ENCODE measurements around the gene TAF15. TPM values are rescaled to one million over a fixed set of nuclear protein-coding genes. Genes with fewer than 3 reads are reported as not detected.
A peak's percentile ranks its signal among the peaks of the same experiment; 100 is the strongest.

The TAF15 gene
- total and polyA plus RNA-seq, 2 experiments from 2014 or later = 9.2 to 27.5 TPM

GRCh38 chr17:35795007-35795870 is 14.0 kb upstream of the TAF15 start, which contains the start of gene MMP28:
TSS of gene MMP28 (minus strand) at chr17:35795641. CDS start at chr17:35795377, 264 bp downstream.
- Histone ChIP-seq H3K36me3 (ENCODE audit: low read depth) (no peaks in the 10 kb centered on the region), H3K79me2 (ENCODE audit: insufficient read depth) (no peaks in the 10 kb centered on the region), H3K4me2 (ENCODE audit: unreplicated experiment) (peak within 1 kb of the TSS; percentile 33), H2AFZ (peak within 1 kb of the TSS; percentile 41), H3K9ac (no peak within 1 kb of the TSS), H4K20me1 (ENCODE audit: insufficient read depth) (no peaks in the 10 kb centered on the region), H3K4me3 (peak within 1 kb of the TSS; percentile 62), H3K4me1 (ENCODE audit: insufficient read depth) (peaks cover 3% of the 10 kb centered on the region; the same call in 1 of the 2 replicates), H3K9me2 (ENCODE audit: insufficient read depth) (no peaks in the 10 kb centered on the region), H3K9me3 (ENCODE audit: low read depth) (no peaks in the 10 kb centered on the region), H3F3A (ENCODE audit: insufficient read depth) (no peaks in the 10 kb centered on the region), H3K27ac (no peak within 1 kb of the TSS), H3K27me3 (replicated peaks; ENCODE audit: insufficient read depth) (peaks cover 53% of the 10 kb centered on the region)
- WGBS, 2 experiments (ENCODE audit: low coverage in 1 of 2, low lambda C conversion rate in 2 of 2, missing lambda C conversion rate in 2 of 2) = 1 to 3% methylated on average over 55 to 74 of the region's 89 CpGs
- in situ Hi-C loops (cut with MboI) = no loop called here
- TF ChIP-seq EZH2 (IDR thresholded peaks at IDR 0.05; ENCODE audit: insufficient read depth, poor library complexity, severe bottlenecking) (peak; percentile 73), EZH2phosphoT487 (IDR thresholded peaks at IDR 0.05; ENCODE audit: insufficient read depth, low read depth) (no peak)
- peak; percentile 54 for DNase-seq

GRCh38 chr17:35795871-35796265 is 13.4 kb upstream of the TAF15 start:
- Histone ChIP-seq H3K4me3 (peak overlapping the region; percentile 62), H3K9me2 (ENCODE audit: insufficient read depth) (no peaks in the 10 kb centered on the region), H3K9me3 (ENCODE audit: low read depth) (no peaks in the 10 kb centered on the region), H2AFZ (peak overlapping the region; percentile 41; the same call in 1 of the 2 replicates), H3K27ac (no peak overlapping the region), H3K36me3 (ENCODE audit: low read depth) (no peaks in the 10 kb centered on the region), H3K79me2 (ENCODE audit: insufficient read depth) (no peaks in the 10 kb centered on the region), H3K27me3 (replicated peaks; ENCODE audit: insufficient read depth) (peaks cover 53% of the 10 kb centered on the region), H4K20me1 (ENCODE audit: insufficient read depth) (no peaks in the 10 kb centered on the region), H3F3A (ENCODE audit: insufficient read depth) (no peaks in the 10 kb centered on the region), H3K4me1 (ENCODE audit: insufficient read depth) (peaks cover 4% of the 10 kb centered on the region; the same call in 1 of the 2 replicates), H3K4me2 (ENCODE audit: unreplicated experiment) (peak overlapping the region; percentile 33), H3K9ac (no peak overlapping the region)
- in situ Hi-C loops (cut with MboI) = no loop called here
- TF ChIP-seq EZH2 (IDR thresholded peaks at IDR 0.05; ENCODE audit: insufficient read depth, poor library complexity, severe bottlenecking) = no peak
- no peak for TF ChIP-seq EZH2phosphoT487 (IDR thresholded peaks at IDR 0.05; ENCODE audit: insufficient read depth, low read depth)
- no peak for DNase-seq
- WGBS, 2 experiments (ENCODE audit: low coverage in 1 of 2, low lambda C conversion rate in 2 of 2, missing lambda C conversion rate in 2 of 2) = 37% methylated on average over 8 of the region's 8 CpGs

GRCh38 chr17:35796942-35797341 is 12.3 kb upstream of the TAF15 start:
- no peak for DNase-seq
- Histone ChIP-seq H3F3A (ENCODE audit: insufficient read depth) (no peaks in the 10 kb centered on the region), H3K27me3 (replicated peaks; ENCODE audit: insufficient read depth) (peaks cover 53% of the 10 kb centered on the region), H4K20me1 (ENCODE audit: insufficient read depth) (no peaks in the 10 kb centered on the region), H2AFZ (no peak overlapping the region), H3K9me2 (ENCODE audit: insufficient read depth) (no peaks in the 10 kb centered on the region), H3K4me3 (no peak overlapping the region), H3K36me3 (ENCODE audit: low read depth) (no peaks in the 10 kb centered on the region), H3K9ac (no peak overlapping the region), H3K4me1 (ENCODE audit: insufficient read depth) (peaks cover 4% of the 10 kb centered on the region; the same call in 1 of the 2 replicates), H3K79me2 (ENCODE audit: insufficient read depth) (no peaks in the 10 kb centered on the region), H3K27ac (no peak overlapping the region), H3K9me3 (ENCODE audit: low read depth) (no peaks in the 10 kb centered on the region), H3K4me2 (ENCODE audit: unreplicated experiment) (no peak overlapping the region)
- in situ Hi-C loops (cut with MboI) = no loop called here
- WGBS, 2 experiments (ENCODE audit: low coverage in 1 of 2, low lambda C conversion rate in 2 of 2, missing lambda C conversion rate in 2 of 2) = 23 to 57% methylated on average over 1 of the region's 1 CpG
- no peak for TF ChIP-seq EZH2phosphoT487 (IDR thresholded peaks at IDR 0.05; ENCODE audit: insufficient read depth, low read depth)
- no peak for TF ChIP-seq EZH2 (IDR thresholded peaks at IDR 0.05; ENCODE audit: insufficient read depth, poor library complexity, severe bottlenecking)

- Histone ChIP-seq H3K4me1 (ENCODE audit: insufficient read depth) (peaks cover 4% of the 10 kb centered on the region; the same call in 1 of the 2 replicates), H3K4me2 (ENCODE audit: unreplicated experiment) (no peak overlapping the region), H3K9me3 (ENCODE audit: low read depth) (no peaks in the 10 kb centered on the region), H3K27ac (no peak overlapping the region), H3F3A (ENCODE audit: insufficient read depth) (no peaks in the 10 kb centered on the region), H3K36me3 (ENCODE audit: low read depth) (no peaks in the 10 kb centered on the region), H3K79me2 (ENCODE audit: insufficient read depth) (no peaks in the 10 kb centered on the region), H3K27me3 (replicated peaks; ENCODE audit: insufficient read depth) (peaks cover 52% of the 10 kb centered on the region), H3K9me2 (ENCODE audit: insufficient read depth) (no peaks in the 10 kb centered on the region), H2AFZ (no peak overlapping the region), H3K4me3 (no peak overlapping the region), H4K20me1 (ENCODE audit: insufficient read depth) (no peaks in the 10 kb centered on the region), H3K9ac (no peak overlapping the region)
- in situ Hi-C loops (cut with MboI) = no loop called here
- no peak for TF ChIP-seq EZH2 (IDR thresholded peaks at IDR 0.05; ENCODE audit: insufficient read depth, poor library complexity, severe bottlenecking)
- no peak for TF ChIP-seq EZH2phosphoT487 (IDR thresholded peaks at IDR 0.05; ENCODE audit: insufficient read depth, low read depth)
- 54 to 59% methylated on average over 4 of the region's 4 CpGs for WGBS, 2 experiments (ENCODE audit: low coverage in 1 of 2, low lambda C conversion rate in 2 of 2, missing lambda C conversion rate in 2 of 2)
- DNase-seq = no peak
These were observed 11.9 kb upstream of the TAF15 start for GRCh38 chr17:35797370-35797769.
